HepG2 (cell line): Measurements from ENCODE around the gene CBLL2. TPM values are rescaled to one million over a fixed set of nuclear protein-coding genes. Genes with fewer than 3 reads are reported as not detected.

Experiments
- ATAC-seq: fragments of 200-7000 bp; cut with Tn5 transposase; 3 replicates; pipeline ENCODE4 v1.9.1; 2020; ENCODE audit warnings: mild to moderate bottlenecking, moderate library complexity
- BruUV-seq: library from RNA; stranded (reverse); fragments of 400-500 nt; replicated peaks from 2 replicates; lab custom pipeline; 2021; lab: Mats Ljungman, UMichigan
- CTCF ChIA-PET: fragments of 300-600 bp; formaldehyde crosslinking; extraction: SDS; loops from one replicate; lab custom pipeline; 2021; ENCODE audit warnings: low total read pairs, inconsistent platforms, low intra/inter-chr PET ratio; lab: Yijun Ruan, JAX
- POLR2A ChIA-PET: fragments of 350-600 bp; sonication (Branson Sonifier 250); formaldehyde crosslinking; loops from one replicate; lab custom pipeline; 2020; ENCODE audit warnings: antibody characterized with exemption, inconsistent platforms; lab: Yijun Ruan, JAX
- DNase-seq: peaks from one replicate; pipeline ENCODE4 v3.0.0-alpha.2; 2015; ENCODE audit warnings: low spot score
- FAIRE-seq: peaks from 3 replicates; lab custom pipeline; 2011; peaks lifted over from hg19 to GRCh38; lab: Jason Lieb, UNC
- H2AFZ ChIP-seq: one replicate; pipeline ENCODE4 v1.6.1; 2011; ENCODE audit warnings: low read length, inconsistent platforms
- H3K27ac ChIP-seq: fragments of 300-600 bp; 3 replicates; pipeline ENCODE4 v1.8.0; 2011; ENCODE audit warnings: mixed run types, mild to moderate bottlenecking, mixed read lengths, low read length, inconsistent platforms; ENCODE audit not compliant: insufficient read depth; ENCODE audit errors: extremely low read length
- H3K27me3 ChIP-seq, 2 experiments: fragments of 200-600 bp in 1 of 2; 2 replicates in 1 of 2; 3 replicates in 1 of 2; pipeline versions ENCODE4 v1.6.0 to v1.8.0; 2011; ENCODE audit warnings: low read length in 2 of 2, mild to moderate bottlenecking in 2 of 2, moderate library complexity in 2 of 2, inconsistent platforms in 1 of 2; ENCODE audit not compliant: insufficient read depth in 2 of 2, control insufficient read depth in 1 of 2
- H3K36me3 ChIP-seq, 2 experiments: fragments of 200-600 bp in 1 of 2; replicated peaks in 1 of 2; 2 replicates in 1 of 2; 3 replicates in 1 of 2; pipeline versions ENCODE4 v1.5.1 to v1.8.0; 2011; ENCODE audit warnings: low read length in 2 of 2, inconsistent platforms in 1 of 2; ENCODE audit not compliant: insufficient read depth in 2 of 2, control insufficient read depth in 1 of 2
- H3K4me1 ChIP-seq: 2 replicates; pipeline ENCODE4 v1.5.1; 2012; ENCODE audit warnings: low read length, inconsistent platforms; ENCODE audit not compliant: insufficient read depth
- H3K4me2 ChIP-seq: 2 replicates; pipeline ENCODE4 v1.6.0; 2011; ENCODE audit warnings: low read depth, low read length, inconsistent platforms
- H3K4me3 ChIP-seq, 3 experiments: fragments of 200-600 bp in 1 of 3; sonication (generic), shearing (Covaris generic) in 1 of 3; replicated peaks in 1 of 3; 2 replicates each; pipeline ENCODE4 v1.5.1; 2011 to 2016; ENCODE audit warnings: low read length in 3 of 3, inconsistent platforms in 2 of 3, low read depth in 2 of 3, mild to moderate bottlenecking in 2 of 3, control low read depth in 1 of 3, mixed read lengths in 1 of 3; ENCODE audit not compliant: insufficient read depth in 1 of 3
- H3K79me2 ChIP-seq: one replicate; pipeline ENCODE4 v1.6.1; 2011; ENCODE audit warnings: low read length, inconsistent platforms; ENCODE audit not compliant: insufficient read depth
- H3K9ac ChIP-seq: 2 replicates; pipeline ENCODE4 v1.6.0; 2011; ENCODE audit warnings: mild to moderate bottlenecking, low read depth, low read length, inconsistent platforms; ENCODE audit not compliant: insufficient read depth
- H3K9me3 ChIP-seq: 2 replicates; pipeline ENCODE4 v1.5.1; 2012; ENCODE audit warnings: mild to moderate bottlenecking, low read length
- H4K20me1 ChIP-seq: 2 replicates; pipeline ENCODE4 v1.6.0; 2011; ENCODE audit warnings: inconsistent platforms, mild to moderate bottlenecking, low read length, moderate library complexity; ENCODE audit not compliant: insufficient read depth
- HNRNPH1 ChIP-seq: fragments of 200-400 bp; formaldehyde crosslinking; optimal IDR thresholded peaks from 2 replicates; pipeline ENCODE3; 2017; ENCODE audit warnings: mild to moderate bottlenecking, low read depth, low read length
- MED13 ChIP-seq: sonication (generic); formaldehyde crosslinking; IDR thresholded peaks from 2 replicates; pipeline ENCODE4 v1.5.0; 2020; ENCODE audit warnings: missing genetic modification reagents
- PAX8 ChIP-seq: sonication (generic); formaldehyde crosslinking; IDR thresholded peaks from 2 replicates; pipeline ENCODE4 v1.8.0; 2022; ENCODE audit warnings: mild to moderate bottlenecking, missing genetic modification reagents, borderline replicate concordance
- SALL2 ChIP-seq: sonication (generic); formaldehyde crosslinking; IDR thresholded peaks from 2 replicates; pipeline ENCODE4 v1.8.1; 2023; ENCODE audit warnings: mild to moderate bottlenecking, missing genetic modification reagents, inconsistent platforms
- ZBTB3 ChIP-seq: sonication (generic); formaldehyde crosslinking; IDR thresholded peaks from 2 replicates; pipeline ENCODE4 v1.4.0; 2020; ENCODE audit warnings: low read depth, mild to moderate bottlenecking, moderate library complexity, missing genetic modification reagents, borderline replicate concordance
- ZNF207 ChIP-seq: fragments of 450-650 bp; IDR thresholded peaks from 2 replicates; pipeline ENCODE4 v1.6.1; 2016; ENCODE audit warnings: antibody characterized with exemption, borderline replicate concordance
- ZNF343 ChIP-seq: sonication (generic); formaldehyde crosslinking; IDR thresholded peaks from 2 replicates; pipeline ENCODE4 v1.4.0; 2020; ENCODE audit warnings: mild to moderate bottlenecking, missing genetic modification reagents
- ZNF382 ChIP-seq: sonication (generic); formaldehyde crosslinking; IDR thresholded peaks from 2 replicates; pipeline ENCODE4 v1.5.0; 2020; ENCODE audit warnings: missing genetic modification reagents, mild to moderate bottlenecking, borderline replicate concordance
- ZNF550 ChIP-seq: sonication (generic); formaldehyde crosslinking; IDR thresholded peaks from 2 replicates; pipeline ENCODE4 v1.4.0; 2020; ENCODE audit warnings: mild to moderate bottlenecking, missing genetic modification reagents, borderline replicate concordance
- ZNF83 ChIP-seq: sonication (generic); formaldehyde crosslinking; IDR thresholded peaks from 2 replicates; pipeline ENCODE4 v1.4.0; 2020; ENCODE audit warnings: missing genetic modification reagents, mild to moderate bottlenecking, borderline replicate concordance
- WGBS: methylation state at CpG from one replicate; pipeline ENCODE4 v1.1.6; 2017; ENCODE audit warnings: low lambda C conversion rate; 5-methylcytosine and 5-hydroxymethylcytosine counted together
- in situ Hi-C: cut with HindIII; loops from 2 replicates; pipeline ENCODE4 v1.10.0; 2017; ENCODE audit warnings: low pct_unique_long_range_greater_than_20kb; ENCODE audit not compliant: extremely low pct_ligation_motif_present
- intact Hi-C: fragments of 100-400 bp; cut with micrococcal nuclease; formaldehyde crosslinking; loops from one replicate; pipeline ENCODE4 v1.10.0; 2022; ENCODE audit not compliant: unreplicated experiment
- polyA plus RNA-seq, 8 experiments: library from polyadenylated mRNA; depleted of rRNA in 3 of 8; stranded (reverse) in 7 of 8; unstranded in 1 of 8; fragments of >200 nt; fragmentation: Illumina TruSeq in 4 of 8; extraction: Trizol in 4 of 8; gene quantifications; 2 replicates each; pipeline versions ENCODE4 v1.2.1 to v1.2.3, GENCODE V29; 2011 to 2016; ENCODE audit warnings: low read depth in 4 of 8, missing spikeins in 1 of 8, mixed read lengths in 1 of 8; ENCODE audit not compliant: insufficient read depth in 1 of 8
- total RNA-seq, 5 experiments: library from RNA; depleted of rRNA; stranded (reverse); fragments of >200 nt; fragmentation: Illumina TruSeq; extraction: Trizol; gene quantifications; 2 replicates each; pipeline ENCODE4 v1.2.3, GENCODE V29; 2016; ENCODE audit warnings: low read depth in 1 of 5

Gene CBLL2
- total and polyA plus RNA-seq, 2 of the 13 experiments (the other 11 are each of a cell fraction or from before 2014, with no cell fraction given), result not detected

- FAIRE-seq (no peak), DNase-seq (no peak), ATAC-seq (no peak)
- no peaks in the 10 kb centered on the region for H3K4me1 ChIP-seq
- in situ Hi-C loops (no loop called here), intact Hi-C loops (no loop called here)
- no TSS peak for BruUV-seq
- POLR2A ChIA-PET, result no interaction called here
- H3K27ac ChIP-seq, result no peak overlapping the region
- no peak for TF ChIP-seq PAX8 (CRISPR knock-in tag)
- TF ChIP-seq ZNF382 (CRISPR knock-in tag), result no peak
- H3K9ac ChIP-seq, result no peak overlapping the region
- H2AFZ ChIP-seq, result no peak overlapping the region
- no CpG with 5 or more reads among the region's 6 CpGs for WGBS
- H3K9me3 ChIP-seq, result no peaks in the 10 kb centered on the region
- H3K4me3 ChIP-seq, result no peak overlapping the region
- H3K4me2 ChIP-seq, result no peak overlapping the region
- H3K79me2 ChIP-seq, result no peaks in the 10 kb centered on the region
- no peaks in the 10 kb centered on the region for H3K27me3 ChIP-seq
- no peaks in the 10 kb centered on the region for H4K20me1 ChIP-seq
- H3K36me3 ChIP-seq, result no peaks in the 10 kb centered on the region
- CTCF ChIA-PET, result no interaction called here
These were observed 38.3 kb upstream of the CBLL2 start for GRCh38 chrX:22234380-22234779.

GRCh38 chrX:22237479-22237878, 35.2 kb upstream of the CBLL2 start:
- no peaks in the 10 kb centered on the region for H3K4me1 ChIP-seq
- H3K4me2 ChIP-seq, result no peak overlapping the region
- in situ Hi-C loops, result no loop called here
- no peak for ATAC-seq
- no peak for FAIRE-seq
- CTCF ChIA-PET, result no interaction called here
- no peak overlapping the region for H2AFZ ChIP-seq
- no peaks in the 10 kb centered on the region for H3K9me3 ChIP-seq
- no peaks in the 10 kb centered on the region for H3K36me3 ChIP-seq
- no peak overlapping the region for H3K9ac ChIP-seq
- 38% methylated on average over 2 of the region's 2 CpGs for WGBS
- intact Hi-C loops, result no loop called here
- H3K27me3 ChIP-seq, result no peaks in the 10 kb centered on the region
- no peak overlapping the region for H3K27ac ChIP-seq
- DNase-seq, result no peak
- H4K20me1 ChIP-seq, result no peaks in the 10 kb centered on the region
- TF ChIP-seq ZNF83 (CRISPR knock-in tag) (no peak), SALL2 (CRISPR knock-in tag) (no peak), ZNF343 (CRISPR knock-in tag) (no peak), HNRNPH1 (no peak), ZNF207 (no peak), ZBTB3 (CRISPR knock-in tag) (no peak), MED13 (CRISPR knock-in tag) (no peak), ZNF550 (CRISPR knock-in tag) (no peak)
- POLR2A ChIA-PET, result no interaction called here
- H3K79me2 ChIP-seq, result no peaks in the 10 kb centered on the region
- no TSS peak for BruUV-seq
- H3K4me3 ChIP-seq, result no peak overlapping the region
